Measurements from ENCODE around the gene OLFML3. TPM values are rescaled to one million over a fixed set of nuclear protein-coding genes. Genes with fewer than 3 reads are reported as not detected.

Gene OLFML3
- total RNA-seq, 1 experiment from 2014 or later: 171 TPM

GRCh38 chr1:113981962-113982931 lies 3.0 kb downstream of the OLFML3 start:
- peak; percentile 35 for DNase-seq
- no peak overlapping the region for H2BK20ac ChIP-seq (ENCODE audit: low read depth, low read length, poor library complexity, severe bottlenecking)
- H4K8ac ChIP-seq (replicated peaks; ENCODE audit: insufficient read length, low read depth, low read length): no peak overlapping the region
- H3K4ac ChIP-seq (ENCODE audit: low read depth, low read length): no peak overlapping the region
- no peak overlapping the region for H2BK5ac ChIP-seq (ENCODE audit: insufficient read length, low read length)
- H3K14ac ChIP-seq (ENCODE audit: insufficient read depth, low read length): peak overlapping the region; percentile 39
- H4K91ac ChIP-seq (ENCODE audit: insufficient read length, low read depth, low read length): no peak overlapping the region
- peaks cover 23 to 25% of the 10 kb centered on the region in 2 experiments for H3K9me3 Mint-ChIP-seq
- TF ChIP-seq, protein P1, sequence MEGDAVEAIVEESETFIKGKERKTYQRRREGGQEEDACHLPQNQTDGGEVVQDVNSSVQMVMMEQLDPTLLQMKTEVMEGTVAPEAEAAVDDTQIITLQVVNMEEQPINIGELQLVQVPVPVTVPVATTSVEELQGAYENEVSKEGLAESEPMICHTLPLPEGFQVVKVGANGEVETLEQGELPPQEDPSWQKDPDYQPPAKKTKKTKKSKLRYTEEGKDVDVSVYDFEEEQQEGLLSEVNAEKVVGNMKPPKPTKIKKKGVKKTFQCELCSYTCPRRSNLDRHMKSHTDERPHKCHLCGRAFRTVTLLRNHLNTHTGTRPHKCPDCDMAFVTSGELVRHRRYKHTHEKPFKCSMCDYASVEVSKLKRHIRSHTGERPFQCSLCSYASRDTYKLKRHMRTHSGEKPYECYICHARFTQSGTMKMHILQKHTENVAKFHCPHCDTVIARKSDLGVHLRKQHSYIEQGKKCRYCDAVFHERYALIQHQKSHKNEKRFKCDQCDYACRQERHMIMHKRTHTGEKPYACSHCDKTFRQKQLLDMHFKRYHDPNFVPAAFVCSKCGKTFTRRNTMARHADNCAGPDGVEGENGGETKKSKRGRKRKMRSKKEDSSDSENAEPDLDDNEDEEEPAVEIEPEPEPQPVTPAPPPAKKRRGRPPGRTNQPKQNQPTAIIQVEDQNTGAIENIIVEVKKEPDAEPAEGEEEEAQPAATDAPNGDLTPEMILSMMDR (conservative IDR thresholded peaks at IDR 0.05): no peak
- H2AK5ac ChIP-seq (ENCODE audit: insufficient read length, low read length): no peak overlapping the region
- H3K27ac Mint-ChIP-seq: peak overlapping the region; percentile 58 to 85 (median 71); a peak in 4 of 7 replicates
- no peaks in the 10 kb centered on the region for H4K20me1 ChIP-seq (ENCODE audit: control insufficient read depth, insufficient read depth, insufficient read length)
- peaks cover 62 to 65% of the 10 kb centered on the region in 2 experiments for H3K4me1 Mint-ChIP-seq
- no peak overlapping the region for H3K9ac ChIP-seq (ENCODE audit: extremely low read depth, insufficient read length, low read length)
- no peak overlapping the region for H3K56ac ChIP-seq (ENCODE audit: insufficient read length, low read depth, low read length)
- H2BK120ac ChIP-seq (ENCODE audit: low read depth, low read length, poor library complexity, severe bottlenecking): no peak overlapping the region
- no peak overlapping the region for H2BK15ac ChIP-seq (ENCODE audit: low read depth, low read length)
- peak overlapping the region in 1 of 2 experiments; percentile 30; a peak in 2 of 5 replicates for H3K4me3 Mint-ChIP-seq
- H3K23me2 ChIP-seq (ENCODE audit: insufficient read length, low read depth, low read length, poor library complexity, severe bottlenecking): peaks cover 10% of the 10 kb centered on the region
- H2BK12ac ChIP-seq (ENCODE audit: insufficient read length, low read depth, low read length): no peak overlapping the region
- peaks cover 7% of the 10 kb centered on the region for H3K9me3 ChIP-seq (ENCODE audit: control insufficient read depth, low read depth, low read length)
- H3K27ac ChIP-seq (ENCODE audit: insufficient read length, low read depth, low read length): no peak overlapping the region
- no peak overlapping the region for H2AFZ ChIP-seq (ENCODE audit: low read length)
- no peak overlapping the region for H3K18ac ChIP-seq (ENCODE audit: insufficient read length, low read depth, low read length)
- H3K36me3 Mint-ChIP-seq (ENCODE audit: insufficient read depth in 1 of 3, low read depth in 3 of 3): peaks cover 46 to 67% (median 66%) of the 10 kb centered on the region in 3 experiments
- H3K79me2 ChIP-seq (ENCODE audit: insufficient read depth, low read length): peaks cover 6% of the 10 kb centered on the region; the same call in 1 of the 2 replicates
- no peak overlapping the region for H3K23ac ChIP-seq (ENCODE audit: insufficient read length, low read depth, low read length)
- H3K27me3 ChIP-seq (ENCODE audit: insufficient read depth, low read length): no peaks in the 10 kb centered on the region
- H3K79me1 ChIP-seq (ENCODE audit: insufficient read depth, low read depth, low read length, poor library complexity, severe bottlenecking): peaks cover 6% of the 10 kb centered on the region
- H3K4me1 ChIP-seq (ENCODE audit: insufficient read depth, low read length): peaks cover 10% of the 10 kb centered on the region; the same call in 1 of the 2 replicates
- no CpG with 5 or more reads among the region's 18 CpGs for WGBS (ENCODE audit: extremely low coverage, insufficient read length, low lambda C conversion rate)
- peaks cover 6% of the 10 kb centered on the region for H3K27me3 Mint-ChIP-seq (ENCODE audit: low read depth)
- no peak overlapping the region for H4K5ac ChIP-seq (ENCODE audit: insufficient read length, low read depth, low read length)
- H3K4me2 ChIP-seq (ENCODE audit: insufficient read depth, insufficient read length, low read length): no peak overlapping the region
- H3T11ph ChIP-seq (ENCODE audit: low read length): no peak overlapping the region

Measured in H9 (cell line).